HepG2 (cell line): ENCODE results near the gene NFAT5. TPM values are rescaled to one million over a fixed set of nuclear protein-coding genes. Genes with fewer than 3 reads are reported as not detected.
A peak's percentile ranks its signal among the peaks of the same experiment; 100 is the strongest.

ENCODE experiments used
- BHLHE40 ChIP-seq: IDR thresholded peaks from 2 replicates; pipeline ENCODE4 v1.6.1; 2011; ENCODE audit warnings: low read length, improper control_type of control experiment
- CAMTA2 ChIP-seq: sonication (generic); formaldehyde crosslinking; IDR thresholded peaks from 2 replicates; pipeline ENCODE4 v1.4.0; 2020; ENCODE audit warnings: mild to moderate bottlenecking, missing genetic modification reagents, borderline replicate concordance
- EHMT2 ChIP-seq: fragments of 200-600 bp; sonication (generic); IDR thresholded peaks from 2 replicates; pipeline ENCODE4 v1.7.0; 2017; ENCODE audit warnings: antibody characterized with exemption, low read depth, low read length, borderline replicate concordance
- EZH2 ChIP-seq: conservative IDR thresholded peaks from 2 replicates; pipeline ENCODE4 v1.6.1; 2012; ENCODE audit warnings: mild to moderate bottlenecking, low read depth, low read length, moderate library complexity
- GATA4 ChIP-seq: sonication (generic); IDR thresholded peaks from 2 replicates; pipeline ENCODE4 v1.6.1; 2016; ENCODE audit warnings: antibody characterized with exemption, low read depth, borderline replicate concordance
- HDAC1 ChIP-seq: sonication (generic); formaldehyde crosslinking; IDR thresholded peaks from 2 replicates; pipeline ENCODE4 v1.5.1; 2020; ENCODE audit warnings: mild to moderate bottlenecking, missing genetic modification reagents
- MAZ ChIP-seq, 2 experiments: sonication (generic) in 1 of 2; formaldehyde crosslinking in 1 of 2; IDR thresholded peaks; 2 replicates each; pipeline versions ENCODE4 v1.5.0 to v1.6.1; 2012 to 2020; ENCODE audit warnings: low read depth in 2 of 2, mild to moderate bottlenecking in 2 of 2, borderline replicate concordance in 1 of 2, improper control_type of control experiment in 1 of 2, low read length in 1 of 2, missing genetic modification reagents in 1 of 2, moderate library complexity in 1 of 2
- SNAPC2 ChIP-seq: sonication (generic); formaldehyde crosslinking; IDR thresholded peaks from 2 replicates; pipeline ENCODE4 v1.8.1; 2022; ENCODE audit warnings: mild to moderate bottlenecking, missing genetic modification reagents
- TGIF2 ChIP-seq: IDR thresholded peaks from 2 replicates; pipeline ENCODE4 v1.6.1; 2016; ENCODE audit warnings: control low read depth, missing compliant biosample characterization
- ZFP62 ChIP-seq: sonication (generic); formaldehyde crosslinking; IDR thresholded peaks from 2 replicates; pipeline ENCODE4 v1.4.0; 2020; ENCODE audit warnings: missing genetic modification reagents
- ZNF282 ChIP-seq: fragments of 450-650 bp; IDR thresholded peaks from 2 replicates; pipeline ENCODE4 v1.6.1; 2018; ENCODE audit not compliant: partially characterized antibody
- ZNF383 ChIP-seq: sonication (generic); formaldehyde crosslinking; IDR thresholded peaks from 2 replicates; pipeline ENCODE4 v1.4.0; 2020; ENCODE audit warnings: missing genetic modification reagents, mild to moderate bottlenecking, borderline replicate concordance
- ZNF709 ChIP-seq: sonication (generic); formaldehyde crosslinking; IDR thresholded peaks from 2 replicates; pipeline ENCODE4 v1.5.0; 2020; ENCODE audit warnings: mild to moderate bottlenecking, missing genetic modification reagents
- ZNF790 ChIP-seq: sonication (generic); formaldehyde crosslinking; IDR thresholded peaks from 2 replicates; pipeline ENCODE4 v1.8.0; 2022; ENCODE audit warnings: missing genetic modification reagents, mild to moderate bottlenecking, borderline replicate concordance
- polyA plus RNA-seq, 8 experiments: library from polyadenylated mRNA; depleted of rRNA in 3 of 8; stranded (reverse) in 7 of 8; unstranded in 1 of 8; fragments of >200 nt; fragmentation: Illumina TruSeq in 4 of 8; extraction: Trizol in 4 of 8; gene quantifications; 2 replicates each; pipeline versions ENCODE4 v1.2.1 to v1.2.3, GENCODE V29; 2011 to 2016; ENCODE audit warnings: low read depth in 4 of 8, missing spikeins in 1 of 8, mixed read lengths in 1 of 8; ENCODE audit not compliant: insufficient read depth in 1 of 8
- total RNA-seq, 5 experiments: library from RNA; depleted of rRNA; stranded (reverse); fragments of >200 nt; fragmentation: Illumina TruSeq; extraction: Trizol; gene quantifications; 2 replicates each; pipeline ENCODE4 v1.2.3, GENCODE V29; 2016; ENCODE audit warnings: low read depth in 1 of 5
- TF ChIP-seq, protein P1 (sequence below): sonication (generic); formaldehyde crosslinking; IDR thresholded peaks from 2 replicates; pipeline ENCODE4 v1.4.0; 2020; ENCODE audit warnings: mild to moderate bottlenecking, missing genetic modification reagents
- TF ChIP-seq, protein P2 (sequence below): sonication (generic); formaldehyde crosslinking; IDR thresholded peaks from 2 replicates; pipeline ENCODE4 v1.4.0; 2020; ENCODE audit warnings: missing genetic modification reagents, borderline replicate concordance
- TF ChIP-seq, protein P3 (sequence below): sonication (generic); formaldehyde crosslinking; IDR thresholded peaks from 2 replicates; pipeline ENCODE4 v1.8.0; 2022; ENCODE audit warnings: missing genetic modification reagents, mild to moderate bottlenecking, borderline replicate concordance
- TF ChIP-seq, protein P4 (sequence below): fragments of 450-650 bp; IDR thresholded peaks from 2 replicates; pipeline ENCODE4 v1.6.1; 2017; ENCODE audit warnings: mild to moderate bottlenecking

The NFAT5 gene
- total and polyA plus RNA-seq, 2 of the 13 experiments (the other 11 are each of a cell fraction or from before 2014, with no cell fraction given): 20.5 to 54.3 TPM

DNA sequence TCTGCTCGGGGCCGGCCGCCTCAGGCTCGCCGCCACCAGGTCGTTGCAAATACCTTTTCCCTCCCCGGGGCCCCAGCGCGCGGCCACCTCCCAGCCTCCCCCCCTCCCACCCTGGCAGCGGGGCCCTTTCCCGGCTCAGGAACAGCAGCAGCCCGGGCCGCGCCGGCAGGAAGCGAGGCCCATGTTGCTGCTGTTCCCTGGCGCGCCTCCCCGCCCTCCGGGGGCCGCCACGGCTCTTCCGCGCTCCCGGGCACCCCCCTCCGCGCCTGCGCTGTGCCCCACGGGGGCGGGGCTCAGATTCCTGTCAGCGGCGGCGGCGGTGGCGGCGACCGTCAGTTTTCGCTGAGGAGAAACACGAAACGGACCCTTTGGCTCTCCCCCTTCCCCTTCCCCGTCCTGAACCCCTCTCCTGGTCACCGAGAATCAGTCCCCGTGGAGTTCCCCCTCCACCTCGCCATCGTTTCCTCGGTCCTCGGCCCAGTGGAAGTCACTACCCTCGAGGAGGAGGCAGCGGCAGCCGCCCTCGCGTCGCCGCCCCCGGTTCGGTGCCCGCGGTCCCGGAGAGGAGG, at the start of gene NFAT5 (continued):
- TF ChIP-seq, protein P1, sequence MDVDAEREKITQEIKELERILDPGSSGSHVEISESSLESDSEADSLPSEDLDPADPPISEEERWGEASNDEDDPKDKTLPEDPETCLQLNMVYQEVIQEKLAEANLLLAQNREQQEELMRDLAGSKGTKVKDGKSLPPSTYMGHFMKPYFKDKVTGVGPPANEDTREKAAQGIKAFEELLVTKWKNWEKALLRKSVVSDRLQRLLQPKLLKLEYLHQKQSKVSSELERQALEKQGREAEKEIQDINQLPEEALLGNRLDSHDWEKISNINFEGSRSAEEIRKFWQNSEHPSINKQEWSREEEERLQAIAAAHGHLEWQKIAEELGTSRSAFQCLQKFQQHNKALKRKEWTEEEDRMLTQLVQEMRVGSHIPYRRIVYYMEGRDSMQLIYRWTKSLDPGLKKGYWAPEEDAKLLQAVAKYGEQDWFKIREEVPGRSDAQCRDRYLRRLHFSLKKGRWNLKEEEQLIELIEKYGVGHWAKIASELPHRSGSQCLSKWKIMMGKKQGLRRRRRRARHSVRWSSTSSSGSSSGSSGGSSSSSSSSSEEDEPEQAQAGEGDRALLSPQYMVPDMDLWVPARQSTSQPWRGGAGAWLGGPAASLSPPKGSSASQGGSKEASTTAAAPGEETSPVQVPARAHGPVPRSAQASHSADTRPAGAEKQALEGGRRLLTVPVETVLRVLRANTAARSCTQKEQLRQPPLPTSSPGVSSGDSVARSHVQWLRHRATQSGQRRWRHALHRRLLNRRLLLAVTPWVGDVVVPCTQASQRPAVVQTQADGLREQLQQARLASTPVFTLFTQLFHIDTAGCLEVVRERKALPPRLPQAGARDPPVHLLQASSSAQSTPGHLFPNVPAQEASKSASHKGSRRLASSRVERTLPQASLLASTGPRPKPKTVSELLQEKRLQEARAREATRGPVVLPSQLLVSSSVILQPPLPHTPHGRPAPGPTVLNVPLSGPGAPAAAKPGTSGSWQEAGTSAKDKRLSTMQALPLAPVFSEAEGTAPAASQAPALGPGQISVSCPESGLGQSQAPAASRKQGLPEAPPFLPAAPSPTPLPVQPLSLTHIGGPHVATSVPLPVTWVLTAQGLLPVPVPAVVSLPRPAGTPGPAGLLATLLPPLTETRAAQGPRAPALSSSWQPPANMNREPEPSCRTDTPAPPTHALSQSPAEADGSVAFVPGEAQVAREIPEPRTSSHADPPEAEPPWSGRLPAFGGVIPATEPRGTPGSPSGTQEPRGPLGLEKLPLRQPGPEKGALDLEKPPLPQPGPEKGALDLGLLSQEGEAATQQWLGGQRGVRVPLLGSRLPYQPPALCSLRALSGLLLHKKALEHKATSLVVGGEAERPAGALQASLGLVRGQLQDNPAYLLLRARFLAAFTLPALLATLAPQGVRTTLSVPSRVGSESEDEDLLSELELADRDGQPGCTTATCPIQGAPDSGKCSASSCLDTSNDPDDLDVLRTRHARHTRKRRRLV: no peak
- TF ChIP-seq EHMT2 (no peak), ZNF383 (CRISPR knock-in tag) (peak; percentile 91; the same call in 1 of the 2 replicates), GATA4 (0 out of 2 replicates have a peak, but pooled peaks have one; percentile 17), TGIF2 (peak; percentile 83; the same call in 1 of the 2 replicates), HDAC1 (CRISPR knock-in tag) (peak; percentile 93), ZNF282 (no peak), MAZ (IDR thresholded peaks at IDR 0.05; ENCODE audit: borderline replicate concordance, low read depth, low read length) (peak; percentile 98), MAZ (CRISPR knock-in tag; IDR thresholded peaks at IDR 0.05; ENCODE audit: low read depth) (peak; percentile 98; the same call in 1 of the 2 replicates), ZNF790 (CRISPR knock-in tag) (peak; percentile 87; the same call in 1 of the 2 replicates), EZH2 (no peak), SNAPC2 (CRISPR knock-in tag) (peak; percentile 89), ZFP62 (CRISPR knock-in tag) (no peak), CAMTA2 (CRISPR knock-in tag) (no peak), BHLHE40 (no peak; the same call in 1 of the 2 replicates), ZNF709 (CRISPR knock-in tag) (peak; percentile 66; the same call in 1 of the 2 replicates)
- TF ChIP-seq, protein P2, sequence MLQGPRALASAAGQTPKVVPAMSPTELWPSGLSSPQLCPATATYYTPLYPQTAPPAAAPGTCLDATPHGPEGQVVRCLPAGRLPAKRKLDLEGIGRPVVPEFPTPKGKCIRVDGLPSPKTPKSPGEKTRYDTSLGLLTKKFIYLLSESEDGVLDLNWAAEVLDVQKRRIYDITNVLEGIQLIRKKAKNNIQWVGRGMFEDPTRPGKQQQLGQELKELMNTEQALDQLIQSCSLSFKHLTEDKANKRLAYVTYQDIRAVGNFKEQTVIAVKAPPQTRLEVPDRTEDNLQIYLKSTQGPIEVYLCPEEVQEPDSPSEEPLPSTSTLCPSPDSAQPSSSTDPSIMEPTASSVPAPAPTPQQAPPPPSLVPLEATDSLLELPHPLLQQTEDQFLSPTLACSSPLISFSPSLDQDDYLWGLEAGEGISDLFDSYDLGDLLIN (CRISPR knock-in tag): peak; percentile 68; the same call in 1 of the 2 replicates
- TF ChIP-seq, protein P3, sequence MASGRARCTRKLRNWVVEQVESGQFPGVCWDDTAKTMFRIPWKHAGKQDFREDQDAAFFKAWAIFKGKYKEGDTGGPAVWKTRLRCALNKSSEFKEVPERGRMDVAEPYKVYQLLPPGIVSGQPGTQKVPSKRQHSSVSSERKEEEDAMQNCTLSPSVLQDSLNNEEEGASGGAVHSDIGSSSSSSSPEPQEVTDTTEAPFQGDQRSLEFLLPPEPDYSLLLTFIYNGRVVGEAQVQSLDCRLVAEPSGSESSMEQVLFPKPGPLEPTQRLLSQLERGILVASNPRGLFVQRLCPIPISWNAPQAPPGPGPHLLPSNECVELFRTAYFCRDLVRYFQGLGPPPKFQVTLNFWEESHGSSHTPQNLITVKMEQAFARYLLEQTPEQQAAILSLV (CRISPR knock-in tag): peak; percentile 97
- TF ChIP-seq, protein P4, sequence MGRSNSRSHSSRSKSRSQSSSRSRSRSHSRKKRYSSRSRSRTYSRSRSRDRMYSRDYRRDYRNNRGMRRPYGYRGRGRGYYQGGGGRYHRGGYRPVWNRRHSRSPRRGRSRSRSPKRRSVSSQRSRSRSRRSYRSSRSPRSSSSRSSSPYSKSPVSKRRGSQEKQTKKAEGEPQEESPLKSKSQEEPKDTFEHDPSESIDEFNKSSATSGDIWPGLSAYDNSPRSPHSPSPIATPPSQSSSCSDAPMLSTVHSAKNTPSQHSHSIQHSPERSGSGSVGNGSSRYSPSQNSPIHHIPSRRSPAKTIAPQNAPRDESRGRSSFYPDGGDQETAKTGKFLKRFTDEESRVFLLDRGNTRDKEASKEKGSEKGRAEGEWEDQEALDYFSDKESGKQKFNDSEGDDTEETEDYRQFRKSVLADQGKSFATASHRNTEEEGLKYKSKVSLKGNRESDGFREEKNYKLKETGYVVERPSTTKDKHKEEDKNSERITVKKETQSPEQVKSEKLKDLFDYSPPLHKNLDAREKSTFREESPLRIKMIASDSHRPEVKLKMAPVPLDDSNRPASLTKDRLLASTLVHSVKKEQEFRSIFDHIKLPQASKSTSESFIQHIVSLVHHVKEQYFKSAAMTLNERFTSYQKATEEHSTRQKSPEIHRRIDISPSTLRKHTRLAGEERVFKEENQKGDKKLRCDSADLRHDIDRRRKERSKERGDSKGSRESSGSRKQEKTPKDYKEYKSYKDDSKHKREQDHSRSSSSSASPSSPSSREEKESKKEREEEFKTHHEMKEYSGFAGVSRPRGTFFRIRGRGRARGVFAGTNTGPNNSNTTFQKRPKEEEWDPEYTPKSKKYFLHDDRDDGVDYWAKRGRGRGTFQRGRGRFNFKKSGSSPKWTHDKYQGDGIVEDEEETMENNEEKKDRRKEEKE: no peak
